ENCODE measurements around the gene GRK6. TPM values are rescaled to one million over a fixed set of nuclear protein-coding genes. Genes with fewer than 3 reads are reported as not detected.
A peak's percentile ranks its signal among the peaks of the same experiment; 100 is the strongest.

Gene GRK6
- total and polyA plus RNA-seq, 12 donors = 6.7 to 22.9 (median 15.2) TPM

DNA sequence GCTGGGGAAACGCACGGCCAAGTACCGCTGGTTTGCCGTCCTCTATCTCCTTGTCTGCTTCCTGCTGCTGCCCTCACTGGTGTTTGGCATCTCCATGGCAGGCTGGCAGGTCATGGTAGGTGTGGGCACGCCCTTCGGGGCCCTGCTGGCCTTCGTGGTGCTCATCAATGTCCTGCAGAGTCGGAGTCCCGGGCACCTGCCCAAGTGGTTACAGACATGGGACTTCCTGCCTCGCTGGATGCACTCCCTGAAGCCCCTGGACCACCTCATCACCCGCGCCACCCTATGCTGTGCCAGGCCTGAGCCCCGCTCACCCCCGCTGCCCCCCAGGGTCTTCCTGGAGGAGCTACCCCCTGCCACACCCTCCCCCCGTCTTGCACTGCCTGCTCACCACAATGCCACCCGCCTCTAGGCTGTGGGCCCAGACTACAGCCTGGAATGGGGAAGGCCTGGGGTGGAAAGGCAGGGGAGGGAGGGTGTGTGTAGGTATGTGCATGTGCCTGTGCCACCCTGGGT is 28.5 kb upstream of the GRK6 start:
- H3K27ac ChIP-seq = no peak overlapping the region
- H3K27me3 ChIP-seq = peaks cover 30 to 87% (median 76%) of the 10 kb centered on the region in 7 donors
- H3K9me3 ChIP-seq = no peaks in the 10 kb centered on the region
- TF ChIP-seq, protein P1, sequence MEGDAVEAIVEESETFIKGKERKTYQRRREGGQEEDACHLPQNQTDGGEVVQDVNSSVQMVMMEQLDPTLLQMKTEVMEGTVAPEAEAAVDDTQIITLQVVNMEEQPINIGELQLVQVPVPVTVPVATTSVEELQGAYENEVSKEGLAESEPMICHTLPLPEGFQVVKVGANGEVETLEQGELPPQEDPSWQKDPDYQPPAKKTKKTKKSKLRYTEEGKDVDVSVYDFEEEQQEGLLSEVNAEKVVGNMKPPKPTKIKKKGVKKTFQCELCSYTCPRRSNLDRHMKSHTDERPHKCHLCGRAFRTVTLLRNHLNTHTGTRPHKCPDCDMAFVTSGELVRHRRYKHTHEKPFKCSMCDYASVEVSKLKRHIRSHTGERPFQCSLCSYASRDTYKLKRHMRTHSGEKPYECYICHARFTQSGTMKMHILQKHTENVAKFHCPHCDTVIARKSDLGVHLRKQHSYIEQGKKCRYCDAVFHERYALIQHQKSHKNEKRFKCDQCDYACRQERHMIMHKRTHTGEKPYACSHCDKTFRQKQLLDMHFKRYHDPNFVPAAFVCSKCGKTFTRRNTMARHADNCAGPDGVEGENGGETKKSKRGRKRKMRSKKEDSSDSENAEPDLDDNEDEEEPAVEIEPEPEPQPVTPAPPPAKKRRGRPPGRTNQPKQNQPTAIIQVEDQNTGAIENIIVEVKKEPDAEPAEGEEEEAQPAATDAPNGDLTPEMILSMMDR (IDR thresholded peaks at IDR 0.05) = no peak
- H3K36me3 ChIP-seq = no peaks in the 10 kb centered on the region
- intact Hi-C loops (cut with DNase I) = no loop called here
- no peak for DNase-seq
- peaks cover 6 to 23% (median 17%) of the 10 kb centered on the region in 9 donors for H3K4me1 ChIP-seq
- 80 to 88% methylated on average over 16 of the region's 16 CpGs for WGBS, 2 donors
- ATAC-seq = no peak
- no peak overlapping the region for H3K4me3 ChIP-seq

DNA sequence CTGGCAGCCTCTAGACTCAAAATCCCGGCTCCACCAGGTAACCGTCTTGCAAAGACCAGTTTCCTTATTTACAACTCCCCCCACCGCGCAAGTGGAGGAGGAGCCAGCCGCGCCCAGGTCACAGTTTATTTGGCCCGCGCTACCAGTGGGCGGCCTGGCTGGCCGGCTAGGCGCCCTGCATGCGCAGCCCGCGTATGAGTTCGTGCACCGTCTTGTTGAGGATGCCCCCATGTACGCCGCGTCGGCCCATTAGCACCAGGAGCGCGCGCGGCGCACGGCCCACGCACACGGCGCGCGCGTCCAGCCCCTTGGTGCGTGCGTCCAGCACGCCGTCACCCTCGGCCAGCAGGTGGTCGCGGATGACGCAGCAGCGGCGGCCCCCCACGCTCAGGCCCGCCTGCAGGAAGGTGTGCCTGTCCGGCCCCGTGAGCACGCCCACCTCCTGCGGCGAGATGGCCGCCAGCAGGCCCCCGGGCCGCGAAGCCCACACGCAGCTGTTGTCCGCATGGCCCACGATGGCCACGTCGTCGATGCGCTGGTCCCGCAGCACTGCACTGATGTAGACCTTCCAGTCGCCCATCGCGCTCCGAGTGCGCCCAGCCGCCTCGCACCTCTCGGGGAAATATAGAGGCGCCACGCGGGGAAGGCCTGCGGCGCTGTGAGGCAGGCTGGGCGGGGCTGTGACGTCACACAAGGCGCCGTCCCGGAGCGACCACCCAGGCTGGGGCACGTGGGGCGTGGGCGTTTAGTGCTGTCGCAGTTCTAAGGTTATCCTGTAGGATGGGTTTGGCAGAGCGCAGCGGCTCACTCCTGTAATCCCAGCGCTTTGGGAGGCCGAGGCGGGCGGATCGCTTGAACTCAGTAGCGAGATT is 26.2 kb upstream of the GRK6 start, which contains the start of gene PFN3:
Gene PFN3, minus strand, starts transcription at position 665 of the 872 bp plus-strand sequence. Its CDS starts 85 bp downstream, at position 580.
- intact Hi-C loops (cut with DNase I) = loop anchor here in 1 of 10 donors (5.0 kb wide), 1 partner anchor 52 kb away; no protein-coding TSS in a partner anchor
- TF ChIP-seq, protein P1 (IDR thresholded peaks at IDR 0.05) = no peak
- ATAC-seq = no peak

DNA sequence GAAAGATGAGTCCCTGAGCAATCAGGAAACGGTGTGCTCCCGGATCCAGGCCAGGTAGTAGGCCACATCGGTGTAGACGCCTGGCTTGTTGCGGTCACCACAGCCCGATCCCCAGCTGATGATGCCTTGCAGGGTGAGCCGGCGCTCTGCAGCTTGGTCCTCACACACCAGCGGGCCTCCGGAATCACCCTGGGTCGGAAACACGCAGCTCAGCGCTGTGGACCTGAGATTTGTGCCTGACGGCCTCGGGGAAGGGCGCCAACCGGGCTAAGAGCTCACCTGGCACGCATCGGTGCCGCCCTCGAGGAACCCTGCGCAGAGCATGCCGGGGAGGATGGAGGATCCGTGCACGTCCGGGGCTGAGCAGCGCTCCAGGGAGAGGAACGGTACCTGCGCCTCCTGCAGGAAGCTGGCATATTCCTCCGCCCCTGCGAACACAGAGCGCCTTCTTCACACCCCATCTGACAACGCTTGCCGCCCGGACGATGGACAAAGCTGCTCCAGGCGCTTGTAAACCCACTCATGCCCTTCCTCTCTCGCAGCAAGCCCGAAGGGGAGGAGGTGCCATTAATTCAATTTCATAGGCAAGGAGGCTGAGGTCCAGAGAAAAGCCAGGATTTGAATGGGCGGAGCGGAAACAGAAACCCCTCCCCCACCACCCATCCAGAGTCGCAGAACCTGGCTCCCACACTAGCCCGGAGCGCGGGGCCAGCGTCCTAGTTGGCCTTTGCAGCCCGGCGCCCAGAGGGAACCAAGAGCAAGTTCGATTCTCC is 24.0 kb upstream of the GRK6 start:
- peak overlapping the region in 2 of 10 donors; percentile 60 to 64 for H3K4me3 ChIP-seq
- H3K27me3 ChIP-seq = peaks cover 35 to 90% (median 74%) of the 10 kb centered on the region in 7 donors
- H3K4me1 ChIP-seq = peaks cover 20 to 56% (median 35%) of the 10 kb centered on the region in 9 donors
- TF ChIP-seq, protein P1 (IDR thresholded peaks at IDR 0.05) = peak in 7 of 9 donors; percentile 10 to 41 (median 31)
- peak in 1 of 2 donors; percentile 44 for DNase-seq
- peak in 1 of 8 donors; percentile 19 for ATAC-seq
- intact Hi-C loops (cut with DNase I) = loop anchor here in 2 of 10 donors (1.0 to 5.0 kb wide), 2 partner anchors 48 to 50 kb away; no protein-coding TSS in a partner anchor
- H3K36me3 ChIP-seq = no peaks in the 10 kb centered on the region
- H3K9me3 ChIP-seq = no peaks in the 10 kb centered on the region
- WGBS, 2 donors = 4 to 7% methylated on average over 49 of the region's 49 CpGs
- H3K27ac ChIP-seq = no peak overlapping the region

More for the DNA sequence above, 26.2 kb upstream of the GRK6 start, which contains the start of gene PFN3:
- DNase-seq = no peak
- Histone ChIP-seq H3K4me3 (peak within 1 kb of the TSS in 1 of 10 donors; percentile 14), H3K9me3 (no peaks in the 10 kb centered on the region), H3K36me3 (no peaks in the 10 kb centered on the region), H3K27me3 (peaks cover 35 to 100% (median 90%) of the 10 kb centered on the region in 7 donors), H3K27ac (no peak within 1 kb of the TSS), H3K4me1 (peaks cover 20 to 42% (median 35%) of the 10 kb centered on the region in 9 donors)
- 5 to 10% methylated on average over 92 of the region's 92 CpGs for WGBS, 2 donors

Data from heart right ventricle (tissue), 16 donors.